ENCODE results near the gene SCARF2.
"Not testable (repeated sequence)": the region's sequence is repeated elsewhere in the genome, so short reads cannot be mapped to it uniquely, and the experiment has no call there.

SCARF2 gene

GRCh38 chr22:20384171-20384570, 53.5 kb downstream of the SCARF2 start:
- H3K4me1 ChIP-seq (ENCODE audit: control insufficient read depth in 1 of 2, insufficient read depth in 1 of 2, low read depth in 1 of 2, low read length in 1 of 2): peaks cover 6% of the 10 kb centered on the region in 2 experiments
- H3K27me3 ChIP-seq: no peaks in the 10 kb centered on the region
- H3K4me3 ChIP-seq (ENCODE audit: low read depth in 1 of 2, low read length in 1 of 2): no peak overlapping the region
- no peaks in the 10 kb centered on the region for H3K36me3 ChIP-seq
- H3K27ac ChIP-seq: no peak overlapping the region
- TF ChIP-seq CTCF (IDR thresholded peaks at IDR 0.05): no peak
- no peaks in the 10 kb centered on the region for H3K9me3 ChIP-seq

- Histone ChIP-seq H3K4me1 (ENCODE audit: control insufficient read depth in 1 of 2, insufficient read depth in 1 of 2, low read depth in 1 of 2, low read length in 1 of 2) (peaks cover 6% of the 10 kb centered on the region in 2 experiments), H3K27ac (no peak overlapping the region), H3K36me3 (no peaks in the 10 kb centered on the region), H3K4me3 (ENCODE audit: low read depth in 1 of 2, low read length in 1 of 2) (no peak overlapping the region), H3K27me3 (no peaks in the 10 kb centered on the region), H3K9me3 (no peaks in the 10 kb centered on the region)
- no peak for TF ChIP-seq CTCF (IDR thresholded peaks at IDR 0.05)
Measured at GRCh38 chr22:20383538-20383937, 54.1 kb downstream of the SCARF2 start.

- H3K27me3 ChIP-seq: no peaks in the 10 kb centered on the region
- no peaks in the 10 kb centered on the region for H3K36me3 ChIP-seq
- H3K9me3 ChIP-seq: no peaks in the 10 kb centered on the region
- no peak overlapping the region for H3K27ac ChIP-seq
- no peaks in the 10 kb centered on the region for H3K4me1 ChIP-seq (ENCODE audit: control insufficient read depth in 1 of 2, insufficient read depth in 1 of 2, low read depth in 1 of 2, low read length in 1 of 2)
- TF ChIP-seq CTCF (IDR thresholded peaks at IDR 0.05): no peak
- H3K4me3 ChIP-seq (ENCODE audit: low read depth in 1 of 2, low read length in 1 of 2): no peak overlapping the region
Measured at GRCh38 chr22:20380486-20380885, 57.1 kb downstream of the SCARF2 start.

GRCh38 chr22:20378684-20379083, 58.9 kb downstream of the SCARF2 start:
- not testable (repeated sequence) for H3K27me3 ChIP-seq; H3K4me1 ChIP-seq (ENCODE audit: control insufficient read depth in 1 of 2, insufficient read depth in 1 of 2, low read depth in 1 of 2, low read length in 1 of 2); H3K36me3 ChIP-seq; H3K4me3 ChIP-seq (ENCODE audit: low read depth in 1 of 2, low read length in 1 of 2); H3K9me3 ChIP-seq; H3K27ac ChIP-seq

- no peak overlapping the region for H3K4me3 ChIP-seq (ENCODE audit: low read depth in 1 of 2, low read length in 1 of 2)
- H3K27me3 ChIP-seq: no peaks in the 10 kb centered on the region
- H3K27ac ChIP-seq: no peak overlapping the region
- no peaks in the 10 kb centered on the region for H3K4me1 ChIP-seq (ENCODE audit: control insufficient read depth in 1 of 2, insufficient read depth in 1 of 2, low read depth in 1 of 2, low read length in 1 of 2)
- H3K9me3 ChIP-seq: no peaks in the 10 kb centered on the region
- no peak for TF ChIP-seq CTCF (IDR thresholded peaks at IDR 0.05)
- H3K36me3 ChIP-seq: no peaks in the 10 kb centered on the region
Measured at GRCh38 chr22:20378110-20378509, 59.5 kb downstream of the SCARF2 start.

- H3K9me3 ChIP-seq; H3K4me1 ChIP-seq (ENCODE audit: control insufficient read depth in 1 of 2, insufficient read depth in 1 of 2, low read depth in 1 of 2, low read length in 1 of 2); H3K36me3 ChIP-seq; H3K27ac ChIP-seq; H3K27me3 ChIP-seq; H3K4me3 ChIP-seq (ENCODE audit: low read depth in 1 of 2, low read length in 1 of 2): not testable (repeated sequence)
Measured at GRCh38 chr22:20376983-20377382, 60.6 kb downstream of the SCARF2 start.

- H3K9me3 ChIP-seq; H3K36me3 ChIP-seq; H3K27me3 ChIP-seq; H3K4me1 ChIP-seq (ENCODE audit: control insufficient read depth in 1 of 2, insufficient read depth in 1 of 2, low read depth in 1 of 2, low read length in 1 of 2); H3K4me3 ChIP-seq (ENCODE audit: low read depth in 1 of 2, low read length in 1 of 2); H3K27ac ChIP-seq: not testable (repeated sequence)
Measured at GRCh38 chr22:20376281-20376680, 61.3 kb downstream of the SCARF2 start.

Data from neutrophil (primary cell).